Measurements from ENCODE around the gene FDX1. TPM values are rescaled to one million over a fixed set of nuclear protein-coding genes. Genes with fewer than 3 reads are reported as not detected.

Gene FDX1
- total and polyA plus RNA-seq, 7 experiments from 2014 or later = 7.7 to 18.5 (median 10.9) TPM

GRCh38 chr11:110508786-110509185 lies 79.0 kb downstream of the FDX1 start:
- Histone ChIP-seq H3K36me3 (ENCODE audit: control insufficient read depth in 2 of 3, insufficient read depth in 3 of 3, low read length in 3 of 3) (no peaks in the 10 kb centered on the region), H3K27me3 (ENCODE audit: control insufficient read depth in 2 of 2, insufficient read depth in 2 of 2, low read length in 2 of 2) (no peaks in the 10 kb centered on the region), H3K9me3 (ENCODE audit: control insufficient read depth in 2 of 3, low read length in 3 of 3) (no peaks in the 10 kb centered on the region), H3K4me1 (ENCODE audit: control insufficient read depth in 2 of 2, insufficient read depth in 2 of 2, low read length in 2 of 2) (no peaks in the 10 kb centered on the region), H3K27ac (ENCODE audit: low read depth, low read length) (no peak overlapping the region), H3K4me3 (ENCODE audit: low read length) (no peak overlapping the region)
- ATAC-seq (no peak), DNase-seq (no peak)
- intact Hi-C loops (cut with micrococcal nuclease) = no loop called here
- Mint-ChIP-seq H3K27ac (no peak overlapping the region), H3K4me3 (no peak overlapping the region), H3K9me3 (peaks cover 0 to 2% (median 0%) of the 10 kb centered on the region in 11 donors), H3K36me3 (no peaks in the 10 kb centered on the region), H3K27me3 (peaks cover 6 to 19% (median 9%) of the 10 kb centered on the region in 5 donors), H3K4me1 (no peaks in the 10 kb centered on the region)
- ChIA-PET POLR2A (no interaction called here), CTCF (no interaction called here)

GRCh38 chr11:110509472-110509871 lies 79.7 kb downstream of the FDX1 start:
- POLR2A ChIA-PET = no interaction called here
- Mint-ChIP-seq H3K4me1 (no peaks in the 10 kb centered on the region), H3K9me3 (peaks cover 0 to 2% (median 0%) of the 10 kb centered on the region in 11 donors), H3K36me3 (no peaks in the 10 kb centered on the region), H3K27me3 (peaks cover 8 to 19% (median 10%) of the 10 kb centered on the region in 5 donors), H3K4me3 (no peak overlapping the region), H3K27ac (no peak overlapping the region)
- no peak overlapping the region for H3K27ac ChIP-seq (ENCODE audit: low read depth, low read length)
- CTCF ChIA-PET = no interaction called here
- no peaks in the 10 kb centered on the region for H3K36me3 ChIP-seq (ENCODE audit: control insufficient read depth in 2 of 3, insufficient read depth in 3 of 3, low read length in 3 of 3)
- no peaks in the 10 kb centered on the region for H3K9me3 ChIP-seq (ENCODE audit: control insufficient read depth in 2 of 3, low read length in 3 of 3)
- DNase-seq (no peak), ATAC-seq (no peak)
- no peaks in the 10 kb centered on the region for H3K27me3 ChIP-seq (ENCODE audit: control insufficient read depth in 2 of 2, insufficient read depth in 2 of 2, low read length in 2 of 2)
- intact Hi-C loops (cut with micrococcal nuclease) = no loop called here
- H3K4me1 ChIP-seq (ENCODE audit: control insufficient read depth in 2 of 2, insufficient read depth in 2 of 2, low read length in 2 of 2) = no peaks in the 10 kb centered on the region
- no peak overlapping the region for H3K4me3 ChIP-seq (ENCODE audit: low read length)

- ChIA-PET CTCF (no interaction called here), POLR2A (no interaction called here)
- Histone ChIP-seq H3K27me3 (ENCODE audit: control insufficient read depth in 2 of 2, insufficient read depth in 2 of 2, low read length in 2 of 2) (no peaks in the 10 kb centered on the region), H3K4me3 (ENCODE audit: low read length) (no peak overlapping the region), H3K9me3 (ENCODE audit: control insufficient read depth in 2 of 3, low read length in 3 of 3) (no peaks in the 10 kb centered on the region), H3K4me1 (ENCODE audit: control insufficient read depth in 2 of 2, insufficient read depth in 2 of 2, low read length in 2 of 2) (no peaks in the 10 kb centered on the region), H3K36me3 (ENCODE audit: control insufficient read depth in 2 of 3, insufficient read depth in 3 of 3, low read length in 3 of 3) (no peaks in the 10 kb centered on the region), H3K27ac (ENCODE audit: low read depth, low read length) (no peak overlapping the region)
- no peak overlapping the region for H3K27ac Mint-ChIP-seq
- no peak overlapping the region for H3K4me3 Mint-ChIP-seq
- intact Hi-C loops (cut with micrococcal nuclease) = no loop called here
- ATAC-seq = no peak
- H3K36me3 Mint-ChIP-seq = no peaks in the 10 kb centered on the region
- peaks cover 0 to 2% (median 0%) of the 10 kb centered on the region in 11 donors for H3K9me3 Mint-ChIP-seq
- H3K4me1 Mint-ChIP-seq = no peaks in the 10 kb centered on the region
- peaks cover 8 to 14% (median 11%) of the 10 kb centered on the region in 5 donors for H3K27me3 Mint-ChIP-seq
- DNase-seq = no peak
Observed at GRCh38 chr11:110512026-110512425, 82.3 kb downstream of the FDX1 start.

GRCh38 chr11:110513259-110513801 lies 83.6 kb downstream of the FDX1 start:
- Histone ChIP-seq H3K4me1 (ENCODE audit: control insufficient read depth in 2 of 2, insufficient read depth in 2 of 2, low read length in 2 of 2) (no peaks in the 10 kb centered on the region), H3K27me3 (ENCODE audit: control insufficient read depth in 2 of 2, insufficient read depth in 2 of 2, low read length in 2 of 2) (no peaks in the 10 kb centered on the region), H3K9me3 (ENCODE audit: control insufficient read depth in 2 of 3, low read length in 3 of 3) (no peaks in the 10 kb centered on the region), H3K36me3 (ENCODE audit: control insufficient read depth in 2 of 3, insufficient read depth in 3 of 3, low read length in 3 of 3) (no peaks in the 10 kb centered on the region), H3K4me3 (ENCODE audit: low read length) (no peak overlapping the region), H3K27ac (ENCODE audit: low read depth, low read length) (no peak overlapping the region)
- ChIA-PET CTCF (no interaction called here), POLR2A (no interaction called here)
- no peak overlapping the region for H3K4me3 Mint-ChIP-seq
- intact Hi-C loops (cut with micrococcal nuclease) = no loop called here
- DNase-seq (no peak), ATAC-seq (no peak)
- H3K36me3 Mint-ChIP-seq = no peaks in the 10 kb centered on the region
- H3K9me3 Mint-ChIP-seq = peaks cover 0 to 10% (median 2%) of the 10 kb centered on the region in 11 donors
- no peak overlapping the region for H3K27ac Mint-ChIP-seq
- peaks cover 5 to 14% (median 8%) of the 10 kb centered on the region in 5 donors for H3K27me3 Mint-ChIP-seq
- no peaks in the 10 kb centered on the region for H3K4me1 Mint-ChIP-seq

- H3K9me3 Mint-ChIP-seq = peaks cover 0 to 17% (median 3%) of the 10 kb centered on the region in 11 donors
- no peak overlapping the region for H3K4me3 Mint-ChIP-seq
- no peaks in the 10 kb centered on the region for H3K9me3 ChIP-seq (ENCODE audit: control insufficient read depth in 2 of 3, low read length in 3 of 3)
- intact Hi-C loops (cut with micrococcal nuclease) = no loop called here
- ChIA-PET POLR2A (no interaction called here), CTCF (no interaction called here)
- H3K4me3 ChIP-seq (ENCODE audit: low read length) = no peak overlapping the region
- H3K36me3 ChIP-seq (ENCODE audit: control insufficient read depth in 2 of 3, insufficient read depth in 3 of 3, low read length in 3 of 3) = no peaks in the 10 kb centered on the region
- ATAC-seq (no peak), DNase-seq (no peak)
- H3K36me3 Mint-ChIP-seq = no peaks in the 10 kb centered on the region
- no peaks in the 10 kb centered on the region for H3K4me1 ChIP-seq (ENCODE audit: control insufficient read depth in 2 of 2, insufficient read depth in 2 of 2, low read length in 2 of 2)
- H3K27me3 ChIP-seq (ENCODE audit: control insufficient read depth in 2 of 2, insufficient read depth in 2 of 2, low read length in 2 of 2) = no peaks in the 10 kb centered on the region
- no peak overlapping the region for H3K27ac ChIP-seq (ENCODE audit: low read depth, low read length)
- peaks cover 1 to 12% (median 8%) of the 10 kb centered on the region in 5 donors for H3K27me3 Mint-ChIP-seq
- no peaks in the 10 kb centered on the region for H3K4me1 Mint-ChIP-seq
- H3K27ac Mint-ChIP-seq = no peak overlapping the region
Observed at GRCh38 chr11:110513846-110514437, 84.2 kb downstream of the FDX1 start.

Other genes starting within 250 kb of the FDX1 start
- gene RDX, start 133.3 kb upstream of the FDX1 start, total RNA-seq = 10 to 100 TPM; 14.0 to 63.6 (median 17.0) TPM
- 1 to 10 TPM; 6.9 to 8.2 TPM for gene RDX, start 133.3 kb upstream of the FDX1 start, polyA plus RNA-seq

All from naive thymus-derived CD4-positive, alpha-beta T cell (primary cell).